ENCODE measurements around the gene MT1M. TPM values are rescaled to one million over a fixed set of nuclear protein-coding genes. Genes with fewer than 3 reads are reported as not detected.

The MT1M gene
- total and polyA plus RNA-seq, 2 experiments from 2014 or later = 8.2 to 15.2 TPM

DNA sequence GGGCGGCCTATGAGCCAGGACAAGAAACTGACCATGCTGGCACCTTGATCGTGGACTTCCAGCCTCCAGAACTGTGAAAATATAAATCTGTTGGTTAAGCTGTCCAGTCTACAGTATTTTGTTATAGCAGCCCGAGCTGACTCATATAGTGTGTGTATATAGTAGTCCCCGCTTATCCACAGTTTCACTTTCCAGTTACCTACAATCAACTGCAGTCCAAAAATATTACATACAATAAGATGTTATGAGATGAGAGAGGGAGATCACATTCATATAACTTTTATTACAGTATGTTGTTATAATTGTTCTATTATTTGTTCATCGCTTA is 38.2 kb upstream of the MT1M start:
- Histone ChIP-seq H3F3A (ENCODE audit: insufficient read depth) (no peaks in the 10 kb centered on the region), H3K79me2 (ENCODE audit: insufficient read depth) (no peaks in the 10 kb centered on the region), H3K4me2 (ENCODE audit: unreplicated experiment) (no peak overlapping the region), H4K20me1 (ENCODE audit: insufficient read depth) (no peaks in the 10 kb centered on the region), H3K4me1 (ENCODE audit: insufficient read depth) (no peaks in the 10 kb centered on the region), H3K4me3 (no peak overlapping the region), H3K27me3 (replicated peaks; ENCODE audit: insufficient read depth) (peaks cover 19% of the 10 kb centered on the region; the same call in 1 of the 2 replicates), H3K9me3 (ENCODE audit: low read depth) (no peaks in the 10 kb centered on the region), H3K9ac (no peak overlapping the region), H3K9me2 (ENCODE audit: insufficient read depth) (no peaks in the 10 kb centered on the region), H3K36me3 (ENCODE audit: low read depth) (no peaks in the 10 kb centered on the region), H3K27ac (no peak overlapping the region), H2AFZ (no peak overlapping the region)
- in situ Hi-C loops (cut with MboI) = no loop called here
- DNase-seq = no peak
- no peak for TF ChIP-seq EZH2phosphoT487 (IDR thresholded peaks at IDR 0.05; ENCODE audit: insufficient read depth, low read depth)
- TF ChIP-seq EZH2 (IDR thresholded peaks at IDR 0.05; ENCODE audit: insufficient read depth, poor library complexity, severe bottlenecking) = no peak
- 83 to 84% methylated on average over 5 of the region's 5 CpGs for WGBS, 2 experiments (ENCODE audit: low coverage in 1 of 2, low lambda C conversion rate in 2 of 2, missing lambda C conversion rate in 2 of 2)

DNA sequence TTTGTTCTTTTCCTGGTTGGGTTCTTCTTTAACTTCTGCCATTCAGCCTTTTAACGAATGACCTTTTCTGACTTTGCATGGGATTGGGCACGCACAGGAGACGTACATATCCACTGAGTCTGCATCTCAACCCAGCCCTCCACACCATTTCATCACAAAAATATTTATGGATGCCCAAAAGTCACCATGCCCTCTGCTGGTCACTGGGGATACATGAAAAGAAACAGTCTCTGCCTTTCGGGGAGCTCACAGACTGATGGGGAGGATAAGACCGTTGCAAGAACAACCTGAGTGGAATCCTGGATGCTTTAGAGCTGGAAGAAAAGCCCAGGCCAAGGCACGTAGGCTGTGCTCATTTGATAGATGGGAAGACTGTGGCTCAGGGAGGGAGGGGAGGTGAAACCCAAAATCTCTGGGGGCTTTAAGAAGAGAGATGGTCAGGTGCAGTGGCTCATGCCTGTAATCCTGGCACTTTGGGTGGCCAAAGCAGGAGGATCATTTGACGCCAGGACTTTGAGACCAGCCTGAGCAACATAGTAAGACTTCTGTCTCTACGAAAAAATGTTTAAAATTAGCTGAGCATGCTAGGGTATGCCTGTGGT is 32.0 kb upstream of the MT1M start:
- peak overlapping the region; percentile 33; the same call in 1 of the 2 replicates for H3K4me3 ChIP-seq
- DNase-seq = peak; percentile 83
- H3K36me3 ChIP-seq (ENCODE audit: low read depth) = no peaks in the 10 kb centered on the region
- no peaks in the 10 kb centered on the region for H4K20me1 ChIP-seq (ENCODE audit: insufficient read depth)
- no peaks in the 10 kb centered on the region for H3K9me2 ChIP-seq (ENCODE audit: insufficient read depth)
- in situ Hi-C loops (cut with MboI) = no loop called here
- H2AFZ ChIP-seq = peak overlapping the region; percentile 78
- peaks cover 6% of the 10 kb centered on the region for H3F3A ChIP-seq (ENCODE audit: insufficient read depth)
- H3K27ac ChIP-seq = no peak overlapping the region
- H3K79me2 ChIP-seq (ENCODE audit: insufficient read depth) = no peaks in the 10 kb centered on the region
- TF ChIP-seq EZH2phosphoT487 (IDR thresholded peaks at IDR 0.05; ENCODE audit: insufficient read depth, low read depth) = no peak
- TF ChIP-seq EZH2 (IDR thresholded peaks at IDR 0.05; ENCODE audit: insufficient read depth, poor library complexity, severe bottlenecking) = no peak
- no peak overlapping the region for H3K9ac ChIP-seq
- WGBS, 2 experiments (ENCODE audit: low coverage in 1 of 2, low lambda C conversion rate in 2 of 2, missing lambda C conversion rate in 2 of 2) = 24 to 28% methylated on average over 8 of the region's 8 CpGs
- H3K27me3 ChIP-seq (replicated peaks; ENCODE audit: insufficient read depth) = 0 out of 2 replicates have a peak, but pooled peaks cover 3% of the 10 kb centered on the region
- H3K4me1 ChIP-seq (ENCODE audit: insufficient read depth) = peaks cover 4% of the 10 kb centered on the region
- H3K9me3 ChIP-seq (ENCODE audit: low read depth) = no peaks in the 10 kb centered on the region
- peak overlapping the region; percentile 68 for H3K4me2 ChIP-seq (ENCODE audit: unreplicated experiment)

DNA sequence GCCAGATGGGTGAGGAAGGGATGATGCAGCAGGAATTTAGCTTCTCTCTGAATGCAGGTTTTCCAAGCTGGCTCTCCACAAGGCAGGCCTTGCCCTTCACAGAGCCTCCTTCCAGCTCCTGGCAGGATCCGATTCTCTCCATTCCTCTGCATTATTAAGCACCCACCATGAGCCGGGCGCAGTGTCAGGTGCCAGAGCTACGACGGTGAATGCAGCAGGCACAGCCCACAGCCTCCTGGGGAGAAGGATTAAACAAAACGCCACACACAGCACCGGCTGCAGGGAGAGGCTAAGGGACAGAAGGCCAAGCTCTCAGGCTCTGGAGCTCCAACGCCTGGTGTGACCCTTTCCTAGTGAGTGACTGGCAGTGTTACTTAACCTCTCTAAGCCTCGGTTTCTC is 31.1 kb upstream of the MT1M start:
- 73 to 74% methylated on average over 9 of the region's 9 CpGs for WGBS, 2 experiments (ENCODE audit: low coverage in 1 of 2, low lambda C conversion rate in 2 of 2, missing lambda C conversion rate in 2 of 2)
- H3K27me3 ChIP-seq (replicated peaks; ENCODE audit: insufficient read depth) = 0 out of 2 replicates have a peak, but pooled peaks cover 3% of the 10 kb centered on the region
- no peaks in the 10 kb centered on the region for H3K36me3 ChIP-seq (ENCODE audit: low read depth)
- H3K9me2 ChIP-seq (ENCODE audit: insufficient read depth) = no peaks in the 10 kb centered on the region
- TF ChIP-seq EZH2 (IDR thresholded peaks at IDR 0.05; ENCODE audit: insufficient read depth, poor library complexity, severe bottlenecking) (no peak), EZH2phosphoT487 (IDR thresholded peaks at IDR 0.05; ENCODE audit: insufficient read depth, low read depth) (no peak)
- in situ Hi-C loops (cut with MboI) = no loop called here
- H3K9me3 ChIP-seq (ENCODE audit: low read depth) = no peaks in the 10 kb centered on the region
- peaks cover 12% of the 10 kb centered on the region for H3K4me1 ChIP-seq (ENCODE audit: insufficient read depth)
- peaks cover 14% of the 10 kb centered on the region for H3F3A ChIP-seq (ENCODE audit: insufficient read depth)
- H3K27ac ChIP-seq = no peak overlapping the region
- no peaks in the 10 kb centered on the region for H3K79me2 ChIP-seq (ENCODE audit: insufficient read depth)
- H3K4me2 ChIP-seq (ENCODE audit: unreplicated experiment) = no peak overlapping the region
- no peak overlapping the region for H3K9ac ChIP-seq
- H4K20me1 ChIP-seq (ENCODE audit: insufficient read depth) = no peaks in the 10 kb centered on the region
- H2AFZ ChIP-seq = no peak overlapping the region
- no peak overlapping the region for H3K4me3 ChIP-seq
- no peak for DNase-seq

DNA sequence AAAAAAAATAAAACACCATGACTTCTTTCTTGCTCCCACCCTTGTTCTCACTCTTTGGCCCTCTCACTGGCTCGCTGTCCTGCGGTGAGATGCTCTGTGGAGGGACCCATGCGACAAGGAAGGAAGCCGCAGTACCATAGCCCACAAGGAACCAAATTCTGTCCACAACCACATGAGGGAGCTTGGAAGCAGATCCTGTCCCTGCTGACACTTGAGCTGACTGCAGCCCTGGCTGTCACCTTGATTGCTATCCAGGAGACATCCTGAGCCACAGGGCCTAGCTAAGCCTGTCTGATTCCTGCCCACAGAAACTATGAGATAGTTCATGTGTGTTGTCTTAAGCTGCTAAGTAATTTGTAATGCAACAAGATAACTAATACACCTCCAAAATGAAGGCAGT is 28.9 kb upstream of the MT1M start:
- Histone ChIP-seq H3K79me2 (ENCODE audit: insufficient read depth) (peaks cover 1% of the 10 kb centered on the region; the same call in 1 of the 2 replicates), H4K20me1 (ENCODE audit: insufficient read depth) (no peaks in the 10 kb centered on the region), H3K27me3 (replicated peaks; ENCODE audit: insufficient read depth) (no peaks in the 10 kb centered on the region), H3F3A (ENCODE audit: insufficient read depth) (peaks cover 31% of the 10 kb centered on the region), H3K4me1 (ENCODE audit: insufficient read depth) (peaks cover 28% of the 10 kb centered on the region), H3K4me3 (no peak overlapping the region), H3K36me3 (ENCODE audit: low read depth) (no peaks in the 10 kb centered on the region), H3K9ac (no peak overlapping the region), H3K27ac (no peak overlapping the region), H3K4me2 (ENCODE audit: unreplicated experiment) (no peak overlapping the region), H3K9me3 (ENCODE audit: low read depth) (no peaks in the 10 kb centered on the region), H3K9me2 (ENCODE audit: insufficient read depth) (no peaks in the 10 kb centered on the region), H2AFZ (no peak overlapping the region)
- in situ Hi-C loops (cut with MboI) = no loop called here
- 89 to 93% methylated on average over 4 of the region's 4 CpGs for WGBS, 2 experiments (ENCODE audit: low coverage in 1 of 2, low lambda C conversion rate in 2 of 2, missing lambda C conversion rate in 2 of 2)
- TF ChIP-seq EZH2phosphoT487 (IDR thresholded peaks at IDR 0.05; ENCODE audit: insufficient read depth, low read depth) = no peak
- TF ChIP-seq EZH2 (IDR thresholded peaks at IDR 0.05; ENCODE audit: insufficient read depth, poor library complexity, severe bottlenecking) = no peak
- peak; percentile 44 for DNase-seq
